Liver (tissue), 9 donors: ENCODE data around the gene EIF4B. TPM values are rescaled to one million over a fixed set of nuclear protein-coding genes. Genes with fewer than 3 reads are reported as not detected.

Source experiments
- DNase-seq: peaks from one replicate; pipeline ENCODE4 v3.0.0-alpha.2; 2017; ENCODE audit warnings: low spot score
- H3K27ac ChIP-seq, 2 donors: one replicate each; pipeline ENCODE4 v1.7.0; 2013; ENCODE audit warnings: inconsistent platforms in 2 of 2, low read length in 2 of 2, control low read depth in 1 of 2, low read depth in 1 of 2, mild to moderate bottlenecking in 1 of 2
- H3K27me3 ChIP-seq, 4 donors: one replicate each; pipeline versions ENCODE4 v1.6.1 to v1.7.0; 2013; ENCODE audit warnings: low read length in 3 of 4, inconsistent platforms in 1 of 4, mild to moderate bottlenecking in 1 of 4, moderate library complexity in 1 of 4; ENCODE audit not compliant: control insufficient read depth in 4 of 4, insufficient read depth in 4 of 4
- H3K36me3 ChIP-seq, 4 donors: one replicate each; pipeline versions ENCODE4 v1.6.1 to v1.7.0; 2013; ENCODE audit warnings: low read length in 3 of 4, mild to moderate bottlenecking in 3 of 4, low read depth in 1 of 4, moderate library complexity in 1 of 4; ENCODE audit not compliant: control insufficient read depth in 4 of 4, insufficient read depth in 3 of 4
- H3K4me1 ChIP-seq, 4 donors: one replicate each; pipeline versions ENCODE4 v1.6.1 to v1.7.0; 2013; ENCODE audit warnings: low read length in 3 of 4, mild to moderate bottlenecking in 3 of 4, moderate library complexity in 1 of 4; ENCODE audit not compliant: control insufficient read depth in 4 of 4, insufficient read depth in 4 of 4
- H3K4me3 ChIP-seq, 3 donors: one replicate each; pipeline versions ENCODE4 v1.6.1 to v1.7.0; 2013; ENCODE audit warnings: low read length in 3 of 3, control low read depth in 1 of 3, low read depth in 1 of 3, mild to moderate bottlenecking in 1 of 3
- H3K9ac ChIP-seq, 2 donors: one replicate each; pipeline ENCODE4 v1.7.0; 2013; ENCODE audit warnings: low read length in 2 of 2, mild to moderate bottlenecking in 2 of 2, moderate library complexity in 2 of 2, control low read depth in 1 of 2, low read depth in 1 of 2
- H3K9me3 ChIP-seq, 4 donors: one replicate each; pipeline versions ENCODE4 v1.6.1 to v1.7.0; 2013; ENCODE audit warnings: low read length in 3 of 4; ENCODE audit not compliant: control insufficient read depth in 4 of 4
- ATF3 ChIP-seq: IDR thresholded peaks from 2 replicates; pipeline ENCODE4 v1.6.1; 2016; ENCODE audit warnings: antibody characterized with exemption
- CTCF ChIP-seq: fragments of 150-350 bp; IDR thresholded peaks from 2 replicates; pipeline ENCODE4 v1.5.1; 2017; ENCODE audit warnings: improper control_type of control experiment, low read depth, low read length; ENCODE audit not compliant: missing input control
- FOXA1 ChIP-seq: IDR thresholded peaks from 2 replicates; pipeline ENCODE4 v1.6.1; 2016; ENCODE audit warnings: antibody characterized with exemption
- FOXA2 ChIP-seq: IDR thresholded peaks from 2 replicates; pipeline ENCODE4 v1.6.1; 2016; ENCODE audit warnings: antibody characterized with exemption
- GABPA ChIP-seq, 2 donors: IDR thresholded peaks in 1 of 2; conservative IDR thresholded peaks in 1 of 2; 2 replicates each; pipeline ENCODE4 v1.6.1; 2016; ENCODE audit warnings: antibody characterized with exemption in 2 of 2, mild to moderate bottlenecking in 1 of 2, moderate library complexity in 1 of 2
- HNF4A ChIP-seq, 2 donors: conservative IDR thresholded peaks; 2 replicates each; pipeline ENCODE4 v1.6.1; 2016; ENCODE audit warnings: antibody characterized with exemption in 2 of 2, mild to moderate bottlenecking in 2 of 2
- HNF4G ChIP-seq: IDR thresholded peaks from 2 replicates; pipeline ENCODE4 v1.6.1; 2016; ENCODE audit warnings: antibody characterized with exemption
- JUND ChIP-seq, 2 donors: IDR thresholded peaks; 2 replicates each; pipeline ENCODE4 v1.6.1; 2016; ENCODE audit warnings: antibody characterized with exemption in 2 of 2
- MAX ChIP-seq: IDR thresholded peaks from 2 replicates; pipeline ENCODE4 v1.6.1; 2016; ENCODE audit warnings: antibody characterized with exemption
- NR2F2 ChIP-seq: IDR thresholded peaks from 2 replicates; pipeline ENCODE4 v1.6.1; 2016; ENCODE audit warnings: antibody characterized with exemption
- RAD21 ChIP-seq, 2 donors: IDR thresholded peaks; 2 replicates each; pipeline ENCODE4 v1.6.1; 2016; ENCODE audit warnings: antibody characterized with exemption in 2 of 2, mild to moderate bottlenecking in 2 of 2
- REST ChIP-seq: IDR thresholded peaks from 2 replicates; pipeline ENCODE4 v1.6.1; 2016; ENCODE audit warnings: antibody characterized with exemption, mild to moderate bottlenecking
- RXRA ChIP-seq, 2 donors: IDR thresholded peaks; 2 replicates each; pipeline ENCODE4 v1.6.1; 2017 to 2018; ENCODE audit warnings: antibody characterized with exemption in 2 of 2, mild to moderate bottlenecking in 1 of 2
- SP1 ChIP-seq: IDR thresholded peaks from 2 replicates; pipeline ENCODE4 v1.6.1; 2018; ENCODE audit warnings: antibody characterized with exemption, mild to moderate bottlenecking
- TAF1 ChIP-seq: conservative IDR thresholded peaks from 2 replicates; pipeline ENCODE4 v1.6.1; 2016; ENCODE audit warnings: antibody characterized with exemption, mild to moderate bottlenecking
- YY1 ChIP-seq: IDR thresholded peaks from 2 replicates; pipeline ENCODE4 v1.6.1; 2016; ENCODE audit warnings: antibody characterized with exemption, mild to moderate bottlenecking
- ZBTB33 ChIP-seq: IDR thresholded peaks from 2 replicates; pipeline ENCODE4 v1.6.1; 2016; ENCODE audit warnings: antibody characterized with exemption
- WGBS: extraction: QIAGEN DNeasy Blood & Tissue Kit; methylation state at CpG from one replicate; pipeline ENCODE4 v1.1.7; 2013; 5-methylcytosine and 5-hydroxymethylcytosine counted together
- polyA plus RNA-seq, 2 donors: library from polyadenylated mRNA; stranded (reverse) in 1 of 2; unstranded in 1 of 2; fragments of 200-250 nt in 1 of 2; fragments of >200 nt in 1 of 2; fragmentation: Nextera tagmentation in 1 of 2; extraction: Ambion mirVana in 1 of 2; gene quantifications; one replicate each; pipeline versions ENCODE4 v1.2.1 to v1.2.3, GENCODE V29; 2013 to 2015
- total RNA-seq, 2 donors: library from RNA; depleted of rRNA; stranded (reverse); fragments of >200 nt; gene quantifications; one replicate each; pipeline ENCODE4 v1.2.3, GENCODE V29; 2014
- donor health status: healthy.
- donor health status: healthy.
- donor health status: healthy.
- donor health status: healthy.
- donor health status: healthy.

Gene EIF4B
- total and polyA plus RNA-seq, 4 donors, result 32.1 to 273 (median 169) TPM

- no peaks in the 10 kb centered on the region for H3K4me1 ChIP-seq
- no peaks in the 10 kb centered on the region for H3K27me3 ChIP-seq
- no peaks in the 10 kb centered on the region for H3K9me3 ChIP-seq
- H3K27ac ChIP-seq, result no peak overlapping the region
- no peak overlapping the region for H3K4me3 ChIP-seq
- TF ChIP-seq FOXA1 (no peak), SP1 (no peak), HNF4G (no peak), HNF4A (conservative IDR thresholded peaks at IDR 0.05) (no peak), NR2F2 (no peak), FOXA2 (no peak), TAF1 (no peak), ATF3 (no peak), ZBTB33 (no peak), CTCF (no peak), GABPA (IDR thresholded peaks at IDR 0.05 in 1 of 2, conservative IDR thresholded peaks at IDR 0.05 in 1 of 2) (no peak), MAX (no peak), REST (no peak), JUND (IDR thresholded peaks at IDR 0.05) (no peak), RAD21 (IDR thresholded peaks at IDR 0.05) (no peak)
- no peaks in the 10 kb centered on the region for H3K36me3 ChIP-seq
- DNase-seq, result no peak
- no peak overlapping the region for H3K9ac ChIP-seq
- WGBS, result 74% methylated on average over 8 of the region's 8 CpGs
Measured at GRCh38 chr12:52971679-52972329, 34.5 kb upstream of the EIF4B start.

- Histone ChIP-seq H3K9me3 (no peaks in the 10 kb centered on the region), H3K9ac (no peak overlapping the region)
- DNase-seq, result no peak
Measured at GRCh38 chr12:52975204-52975603, 31.1 kb upstream of the EIF4B start.

More at GRCh38 chr12:52975204-52975603, 31.1 kb upstream of the EIF4B start:
- TF ChIP-seq HNF4G (no peak), YY1 (no peak), SP1 (peak; percentile 17), REST (peak; percentile 29), NR2F2 (peak; percentile 70), FOXA1 (no peak), TAF1 (no peak), HNF4A (conservative IDR thresholded peaks at IDR 0.05) (no peak), FOXA2 (no peak), RXRA (IDR thresholded peaks at IDR 0.05) (peak in 1 of 2 donors; percentile 38), RAD21 (IDR thresholded peaks at IDR 0.05) (peak in 1 of 2 donors; percentile 4), GABPA (IDR thresholded peaks at IDR 0.05 in 1 of 2, conservative IDR thresholded peaks at IDR 0.05 in 1 of 2) (peak in 1 of 2 donors; percentile 33)
- Histone ChIP-seq H3K27ac (peak overlapping the region; percentile 2 to 27), H3K4me1 (no peaks in the 10 kb centered on the region), H3K36me3 (no peaks in the 10 kb centered on the region), H3K4me3 (no peak overlapping the region), H3K27me3 (no peaks in the 10 kb centered on the region)
- 76% methylated on average over 3 of the region's 3 CpGs for WGBS
